PFSK-1 (cell line): ENCODE measurements around the gene AKAP8L.

Experiments used
- POLR2AphosphoS5 ChIP-seq: IDR thresholded peaks from 2 replicates; pipeline ENCODE4 v1.6.1; 2012; ENCODE audit warnings: low read depth, mild to moderate bottlenecking, control low read depth, low read length, moderate library complexity
- SIN3A ChIP-seq: IDR thresholded peaks from 2 replicates; pipeline ENCODE4 v1.6.1; 2012; ENCODE audit warnings: mild to moderate bottlenecking, low read length, moderate library complexity, borderline replicate concordance; ENCODE audit not compliant: insufficient read depth
- TAF1 ChIP-seq: IDR thresholded peaks from 2 replicates; pipeline ENCODE4 v1.6.1; 2012; ENCODE audit warnings: low read length, control low read depth, borderline replicate concordance; ENCODE audit not compliant: insufficient read depth

- TF ChIP-seq POLR2AphosphoS5 = no peak
- TF ChIP-seq TAF1 = no peak
- no peak for TF ChIP-seq SIN3A
These were observed 24.8 kb downstream of the AKAP8L start for GRCh38 chr19:15393963-15394362.
